NB4 (cell line): ENCODE results near the gene THSD4.

ENCODE experiments used
- POLR2A ChIP-seq: IDR thresholded peaks from 2 replicates; pipeline ENCODE4 v1.6.1; 2011; ENCODE audit warnings: mild to moderate bottlenecking; ENCODE audit not compliant: insufficient read length; ENCODE audit errors: extremely low read depth
- TF ChIP-seq, protein P1 (sequence below): IDR thresholded peaks from one replicate; pipeline ENCODE4 v1.5.1; 2012; ENCODE audit warnings: low read depth, low read length

- TF ChIP-seq, protein P1, sequence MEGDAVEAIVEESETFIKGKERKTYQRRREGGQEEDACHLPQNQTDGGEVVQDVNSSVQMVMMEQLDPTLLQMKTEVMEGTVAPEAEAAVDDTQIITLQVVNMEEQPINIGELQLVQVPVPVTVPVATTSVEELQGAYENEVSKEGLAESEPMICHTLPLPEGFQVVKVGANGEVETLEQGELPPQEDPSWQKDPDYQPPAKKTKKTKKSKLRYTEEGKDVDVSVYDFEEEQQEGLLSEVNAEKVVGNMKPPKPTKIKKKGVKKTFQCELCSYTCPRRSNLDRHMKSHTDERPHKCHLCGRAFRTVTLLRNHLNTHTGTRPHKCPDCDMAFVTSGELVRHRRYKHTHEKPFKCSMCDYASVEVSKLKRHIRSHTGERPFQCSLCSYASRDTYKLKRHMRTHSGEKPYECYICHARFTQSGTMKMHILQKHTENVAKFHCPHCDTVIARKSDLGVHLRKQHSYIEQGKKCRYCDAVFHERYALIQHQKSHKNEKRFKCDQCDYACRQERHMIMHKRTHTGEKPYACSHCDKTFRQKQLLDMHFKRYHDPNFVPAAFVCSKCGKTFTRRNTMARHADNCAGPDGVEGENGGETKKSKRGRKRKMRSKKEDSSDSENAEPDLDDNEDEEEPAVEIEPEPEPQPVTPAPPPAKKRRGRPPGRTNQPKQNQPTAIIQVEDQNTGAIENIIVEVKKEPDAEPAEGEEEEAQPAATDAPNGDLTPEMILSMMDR: no peak
- TF ChIP-seq POLR2A: no peak
Measured at GRCh38 chr15:71259866-71260265, 144.6 kb downstream of the THSD4 start.
